Sigmoid colon (tissue), 7 donors: ENCODE data around the gene MDM2. TPM values are rescaled to one million over a fixed set of nuclear protein-coding genes. Genes with fewer than 3 reads are reported as not detected.

Experiments used
- DNase-seq: peaks from one replicate; pipeline ENCODE4 v3.0.0-alpha.2; 2019
- H3K27ac ChIP-seq, 4 donors: fragments of 200-600 bp; sonication (generic); one replicate each; pipeline ENCODE4 v1.5.1; 2016 to 2019; ENCODE audit warnings: mild to moderate bottlenecking in 1 of 4
- H3K27me3 ChIP-seq, 3 donors: fragments of 200-600 bp; sonication (generic); one replicate each; pipeline ENCODE4 v1.5.1; 2019; ENCODE audit warnings: mild to moderate bottlenecking in 1 of 3
- H3K36me3 ChIP-seq, 4 donors: fragments of 200-600 bp; sonication (generic); one replicate each; pipeline ENCODE4 v1.5.1; 2016 to 2019
- H3K4me1 ChIP-seq, 4 donors: fragments of 200-600 bp; sonication (generic); one replicate each; pipeline ENCODE4 v1.5.1; 2017 to 2019
- H3K4me3 ChIP-seq, 4 donors: fragments of 200-600 bp; sonication (generic); one replicate each; pipeline ENCODE4 v1.5.1; 2017 to 2019; ENCODE audit warnings: mild to moderate bottlenecking in 2 of 4, moderate library complexity in 1 of 4
- H3K9me3 ChIP-seq, 4 donors: fragments of 200-600 bp in 3 of 4; sonication (generic) in 3 of 4; one replicate each; pipeline versions ENCODE4 v1.5.1 to v1.6.1; 2013 to 2019
- CTCF ChIP-seq, 4 experiments: fragments of 450-650 bp in 3 of 4; fragments of 200-600 bp in 1 of 4; IDR thresholded peaks; one replicate each; pipeline ENCODE4 v1.5.1; 2016 to 2019; ENCODE audit warnings: antibody characterized with exemption in 4 of 4, mild to moderate bottlenecking in 3 of 4, moderate library complexity in 2 of 4
- EP300 ChIP-seq, 4 donors: sonication (generic); formaldehyde crosslinking; IDR thresholded peaks; one replicate each; pipeline ENCODE4 v1.6.1; 2017; ENCODE audit warnings: antibody characterized with exemption in 4 of 4
- POLR2A ChIP-seq, 2 donors: fragments of 450-650 bp; IDR thresholded peaks; one replicate each; pipeline ENCODE4 v1.6.1; 2016; ENCODE audit warnings: antibody characterized with exemption in 2 of 2, mild to moderate bottlenecking in 2 of 2, moderate library complexity in 2 of 2
- POLR2AphosphoS5 ChIP-seq, 4 donors: sonication (generic); formaldehyde crosslinking; IDR thresholded peaks; one replicate each; pipeline ENCODE4 v1.6.1; 2017; ENCODE audit warnings: antibody characterized with exemption in 4 of 4
- WGBS, 2 donors: extraction: QIAGEN DNeasy Blood & Tissue Kit; methylation state at CpG; one replicate each; pipeline ENCODE4 v1.1.7; 2013; 5-methylcytosine and 5-hydroxymethylcytosine counted together
- intact Hi-C: fragments of 100-400 bp; cut with DNase I; formaldehyde crosslinking; loops from one replicate; pipeline ENCODE4 v1.15.1; 2023
- polyA plus RNA-seq, 3 donors: library from polyadenylated mRNA; stranded (reverse); fragments of 200-250 nt; gene quantifications; one replicate each; pipeline ENCODE4 v1.2.3, GENCODE V29; 2013
- total RNA-seq, 4 donors: library from RNA; depleted of rRNA; stranded (reverse); fragments of >200 nt; gene quantifications; one replicate each; pipeline ENCODE4 v1.1.0, GENCODE V29; 2016
- donor health status: healthy with polysubstance abuse.
- donor health status: Bipolar disorder and iron deficiency.
- donor health status: healthy.

The MDM2 gene
- total and polyA plus RNA-seq, 7 donors: 6.0 to 55.4 (median 44.2) TPM

- no peak overlapping the region for H3K4me3 ChIP-seq
- no peaks in the 10 kb centered on the region for H3K27me3 ChIP-seq
- H3K27ac ChIP-seq: no peak overlapping the region
- no peak for DNase-seq
- 90 to 92% methylated on average over 5 of the region's 5 CpGs for WGBS, 2 donors
- no peaks in the 10 kb centered on the region for H3K36me3 ChIP-seq
- intact Hi-C loops: no loop called here
- no peaks in the 10 kb centered on the region for H3K4me1 ChIP-seq
- TF ChIP-seq POLR2AphosphoS5 (IDR thresholded peaks at IDR 0.05) (no peak), CTCF (IDR thresholded peaks at IDR 0.05) (no peak), POLR2A (IDR thresholded peaks at IDR 0.05) (no peak), EP300 (IDR thresholded peaks at IDR 0.05) (no peak)
- H3K9me3 ChIP-seq: no peaks in the 10 kb centered on the region
Measured at GRCh38 chr12:68870011-68870410, 62.0 kb downstream of the MDM2 start.

DNA sequence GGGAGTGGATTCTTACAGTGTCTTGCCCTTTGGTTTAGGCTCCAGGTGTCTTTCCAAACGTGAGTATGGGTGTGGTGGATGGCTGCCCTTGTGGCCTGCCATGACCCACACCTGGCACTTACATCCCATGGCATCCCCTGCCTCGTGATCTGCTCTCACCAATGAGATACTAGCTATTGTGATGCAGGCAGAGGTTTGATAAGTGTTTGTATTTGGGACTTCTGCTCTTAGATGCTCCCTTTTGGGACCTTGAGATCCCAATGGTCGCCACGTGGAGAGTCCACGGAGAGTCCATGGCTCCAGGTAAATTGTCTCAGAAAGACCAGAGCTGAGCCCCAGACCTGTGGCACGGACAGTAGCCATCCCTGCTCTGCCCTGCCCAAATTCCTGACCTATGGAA, 62.5 kb downstream of the MDM2 start:
- WGBS, 2 donors: 74 to 87% methylated on average over 6 of the region's 6 CpGs
- TF ChIP-seq POLR2A (IDR thresholded peaks at IDR 0.05) (no peak), EP300 (IDR thresholded peaks at IDR 0.05) (no peak), CTCF (IDR thresholded peaks at IDR 0.05) (no peak), POLR2AphosphoS5 (IDR thresholded peaks at IDR 0.05) (no peak)

DNA sequence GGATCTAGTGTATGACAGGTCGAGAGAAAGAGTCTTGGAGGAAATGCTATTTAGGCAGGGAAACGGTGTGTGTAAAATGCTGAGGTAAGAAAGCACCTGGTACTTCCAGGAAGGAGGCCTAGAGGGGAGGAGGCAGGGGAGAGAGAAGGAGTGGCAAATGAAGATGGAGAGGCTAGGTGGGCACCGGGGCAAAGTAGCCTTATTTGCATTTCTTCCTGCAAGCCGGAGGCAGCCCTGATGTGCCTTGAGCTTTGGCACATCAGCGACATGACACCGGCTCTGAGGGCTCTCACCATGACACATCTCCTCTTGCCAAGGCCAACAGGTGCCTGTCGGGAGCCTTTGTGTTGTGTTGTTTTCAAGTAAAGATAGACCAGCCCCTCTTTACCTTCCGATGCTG, 63.4 kb downstream of the MDM2 start:
- no peak overlapping the region for H3K27ac ChIP-seq
- H3K4me3 ChIP-seq: no peak overlapping the region
- H3K4me1 ChIP-seq: no peaks in the 10 kb centered on the region
- intact Hi-C loops: no loop called here
- DNase-seq: no peak
- WGBS, 2 donors: 88 to 89% methylated on average over 8 of the region's 8 CpGs
- no peaks in the 10 kb centered on the region for H3K27me3 ChIP-seq
- H3K9me3 ChIP-seq: no peaks in the 10 kb centered on the region
- H3K36me3 ChIP-seq: no peaks in the 10 kb centered on the region
- no peak for TF ChIP-seq CTCF (IDR thresholded peaks at IDR 0.05)
- TF ChIP-seq POLR2A (IDR thresholded peaks at IDR 0.05): no peak
- no peak for TF ChIP-seq EP300 (IDR thresholded peaks at IDR 0.05)
- TF ChIP-seq POLR2AphosphoS5 (IDR thresholded peaks at IDR 0.05): no peak

More for the DNA sequence above, 62.5 kb downstream of the MDM2 start:
- Histone ChIP-seq H3K9me3 (no peaks in the 10 kb centered on the region), H3K27ac (no peak overlapping the region), H3K27me3 (no peaks in the 10 kb centered on the region), H3K36me3 (no peaks in the 10 kb centered on the region), H3K4me1 (no peaks in the 10 kb centered on the region), H3K4me3 (no peak overlapping the region)
- intact Hi-C loops: no loop called here
- no peak for DNase-seq

- Histone ChIP-seq H3K36me3 (no peaks in the 10 kb centered on the region), H3K27ac (no peak overlapping the region), H3K4me3 (no peak overlapping the region), H3K9me3 (no peaks in the 10 kb centered on the region), H3K4me1 (no peaks in the 10 kb centered on the region), H3K27me3 (no peaks in the 10 kb centered on the region)
- TF ChIP-seq POLR2AphosphoS5 (IDR thresholded peaks at IDR 0.05) (no peak), POLR2A (IDR thresholded peaks at IDR 0.05) (no peak), CTCF (IDR thresholded peaks at IDR 0.05) (no peak), EP300 (IDR thresholded peaks at IDR 0.05) (no peak)
- WGBS, 2 donors: 87 to 88% methylated on average over 6 of the region's 6 CpGs
- intact Hi-C loops: no loop called here
- no peak for DNase-seq
Measured at GRCh38 chr12:68871921-68872320, 63.9 kb downstream of the MDM2 start.

DNA sequence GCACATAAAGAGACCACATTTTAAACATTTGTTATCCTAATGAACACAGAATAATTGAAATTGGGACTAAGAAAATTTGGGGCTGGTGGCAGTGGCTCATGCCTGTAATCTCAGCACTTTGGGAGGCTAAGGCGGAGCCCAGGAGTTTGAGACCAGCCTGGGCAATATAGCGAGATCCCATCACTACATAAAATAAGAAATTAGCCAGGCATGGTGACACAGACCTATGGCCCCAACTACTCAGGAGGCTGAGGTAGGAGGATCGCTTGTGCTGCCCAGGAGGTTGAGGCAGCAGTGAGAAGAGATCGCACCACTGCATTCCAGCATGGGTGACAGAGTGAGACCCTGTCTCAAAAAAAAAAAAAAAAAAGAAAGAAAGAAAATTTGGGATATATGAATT, 65.3 kb downstream of the MDM2 start:
- H3K4me3 ChIP-seq: no peak overlapping the region
- no peak overlapping the region for H3K27ac ChIP-seq
- H3K4me1 ChIP-seq: no peaks in the 10 kb centered on the region
- TF ChIP-seq CTCF (IDR thresholded peaks at IDR 0.05) (no peak), POLR2A (IDR thresholded peaks at IDR 0.05) (no peak), EP300 (IDR thresholded peaks at IDR 0.05) (no peak), POLR2AphosphoS5 (IDR thresholded peaks at IDR 0.05) (no peak)
- no peak for DNase-seq
- no peaks in the 10 kb centered on the region for H3K36me3 ChIP-seq
- peaks cover 0 to 3% (median 0%) of the 10 kb centered on the region in 4 donors for H3K9me3 ChIP-seq
- WGBS, 2 donors: 97 to 99% methylated on average over 4 of the region's 4 CpGs
- H3K27me3 ChIP-seq: no peaks in the 10 kb centered on the region
- intact Hi-C loops: no loop called here
